GM06990 (cell line): Measurements from ENCODE around the gene DMPK.

Experiments
- DNase-seq: peaks from one replicate; pipeline ENCODE4 v3.0.0-alpha.2; 2011; ENCODE audit not compliant: insufficient read length; ENCODE audit errors: extremely low read depth
- H3K27me3 ChIP-seq: replicated peaks from 2 replicates; pipeline ENCODE4 v1.6.0; 2011; ENCODE audit warnings: low read length; ENCODE audit not compliant: control insufficient read depth, insufficient read depth
- H3K36me3 ChIP-seq: 2 replicates; pipeline ENCODE4 v1.5.1; 2011; ENCODE audit warnings: low read length; ENCODE audit not compliant: control insufficient read depth, insufficient read depth
- H3K4me3 ChIP-seq: replicated peaks from 2 replicates; pipeline ENCODE4 v1.5.1; 2011; ENCODE audit warnings: low read depth, mild to moderate bottlenecking, control low read depth, low read length
- CTCF ChIP-seq: IDR thresholded peaks from 2 replicates; pipeline ENCODE4 v1.5.1; 2011; ENCODE audit warnings: low read length, control low read depth, mild to moderate bottlenecking, inconsistent platforms; ENCODE audit not compliant: insufficient read depth, poor library complexity, severe bottlenecking

DMPK gene

GRCh38 chr19:45764945-45765701, 17.2 kb downstream of the DMPK start:
- no peak for TF ChIP-seq CTCF
- Histone ChIP-seq H3K27me3 (no peaks in the 10 kb centered on the region), H3K4me3 (no peak overlapping the region), H3K36me3 (no peaks in the 10 kb centered on the region; the same call in 1 of the 2 replicates)
- no peak for DNase-seq

GRCh38 chr19:45764475-45764874, 17.8 kb downstream of the DMPK start:
- DNase-seq: no peak

GRCh38 chr19:45763691-45764294, 18.5 kb downstream of the DMPK start:
- Histone ChIP-seq H3K4me3 (no peak overlapping the region), H3K27me3 (no peaks in the 10 kb centered on the region; the same call in 1 of the 2 replicates), H3K36me3 (no peaks in the 10 kb centered on the region; the same call in 1 of the 2 replicates)
- DNase-seq: no peak
- no peak for TF ChIP-seq CTCF

More at GRCh38 chr19:45764475-45764874, 17.8 kb downstream of the DMPK start:
- no peak for TF ChIP-seq CTCF
- Histone ChIP-seq H3K27me3 (no peaks in the 10 kb centered on the region), H3K4me3 (no peak overlapping the region), H3K36me3 (no peaks in the 10 kb centered on the region; the same call in 1 of the 2 replicates)

- Histone ChIP-seq H3K36me3 (no peaks in the 10 kb centered on the region; the same call in 1 of the 2 replicates), H3K4me3 (no peak overlapping the region), H3K27me3 (no peaks in the 10 kb centered on the region; the same call in 1 of the 2 replicates)
- DNase-seq: no peak
- TF ChIP-seq CTCF: no peak
Observed at GRCh38 chr19:45762870-45763631, 19.2 kb downstream of the DMPK start.

GRCh38 chr19:45761714-45762113, 20.6 kb downstream of the DMPK start:
- Histone ChIP-seq H3K4me3 (no peak overlapping the region), H3K27me3 (no peaks in the 10 kb centered on the region; the same call in 1 of the 2 replicates), H3K36me3 (no peaks in the 10 kb centered on the region; the same call in 1 of the 2 replicates)
- TF ChIP-seq CTCF: no peak
- DNase-seq: no peak
